Measurements from ENCODE around the gene NID2. TPM values are rescaled to one million over a fixed set of nuclear protein-coding genes. Genes with fewer than 3 reads are reported as not detected.

NID2 gene
- total and polyA plus RNA-seq, 10 donors, result 0.33 to 10.8 (median 3.4) TPM

- Histone ChIP-seq H3K9me3 (no peaks in the 10 kb centered on the region), H3K27me3 (replicated peaks in 1 of 7) (no peaks in the 10 kb centered on the region), H3K4me3 (no peak overlapping the region), H3K36me3 (peaks cover 3 to 99% (median 62%) of the 10 kb centered on the region in 6 donors), H3K4me1 (peaks cover 0 to 29% (median 5%) of the 10 kb centered on the region in 6 donors), H3K27ac (no peak overlapping the region)
- intact Hi-C loops (cut with DNase I; ENCODE audit: low total_unique reads), result loop anchor here (10.0 kb wide), 1 partner anchor 476 kb away; no protein-coding TSS in a partner anchor
- TF ChIP-seq CTCF (IDR thresholded peaks at IDR 0.05 in 8 of 11, conservative IDR thresholded peaks at IDR 0.05 in 3 of 11), result no peak
- no peak for TF ChIP-seq POLR2AphosphoS5 (IDR thresholded peaks at IDR 0.05)
- no peak for TF ChIP-seq POLR2A (IDR thresholded peaks at IDR 0.05)
- WGBS, 5 donors, result 78 to 96% (median 92%) methylated on average over 2 of the region's 2 CpGs
- no peak for DNase-seq
Observed at GRCh38 chr14:51999084-51999483, 69.8 kb downstream of the NID2 start.

- DNase-seq, result no peak
- Histone ChIP-seq H3K9me3 (no peaks in the 10 kb centered on the region), H3K4me1 (peaks cover 0 to 36% (median 11%) of the 10 kb centered on the region in 6 donors), H3K4me3 (no peak overlapping the region), H3K27me3 (replicated peaks in 1 of 7) (no peaks in the 10 kb centered on the region), H3K36me3 (peaks cover 3 to 99% (median 59%) of the 10 kb centered on the region in 6 donors), H3K27ac (no peak overlapping the region)
- intact Hi-C loops (cut with DNase I; ENCODE audit: low total_unique reads), result loop anchor here (10.0 kb wide), 1 partner anchor 476 kb away; no protein-coding TSS in a partner anchor
- no peak for TF ChIP-seq POLR2AphosphoS5 (IDR thresholded peaks at IDR 0.05)
- TF ChIP-seq POLR2A (IDR thresholded peaks at IDR 0.05), result no peak
- TF ChIP-seq CTCF (IDR thresholded peaks at IDR 0.05 in 8 of 11, conservative IDR thresholded peaks at IDR 0.05 in 3 of 11), result no peak
Observed at GRCh38 chr14:51998348-51998747, 70.5 kb downstream of the NID2 start.

- H3K9me3 ChIP-seq, result no peaks in the 10 kb centered on the region
- 49 to 60% (median 52%) methylated on average over 4 of the region's 4 CpGs for WGBS, 5 donors
- intact Hi-C loops (cut with DNase I; ENCODE audit: low total_unique reads), result loop anchor here (10.0 kb wide), 1 partner anchor 479 kb away; no protein-coding TSS in a partner anchor
- no peak for DNase-seq
- no peak overlapping the region for H3K27ac ChIP-seq
- H3K4me1 ChIP-seq, result peaks cover 2 to 57% (median 30%) of the 10 kb centered on the region in 6 donors
- TF ChIP-seq POLR2AphosphoS5 (IDR thresholded peaks at IDR 0.05) (no peak), CTCF (IDR thresholded peaks at IDR 0.05 in 8 of 11, conservative IDR thresholded peaks at IDR 0.05 in 3 of 11) (peak in 10 of 11 experiments; percentile 25 to 63 (median 55)), POLR2A (IDR thresholded peaks at IDR 0.05) (no peak)
- H3K4me3 ChIP-seq, result no peak overlapping the region
- no peaks in the 10 kb centered on the region for H3K27me3 ChIP-seq (replicated peaks in 1 of 7)
- H3K36me3 ChIP-seq, result peaks cover 0 to 99% (median 54%) of the 10 kb centered on the region in 6 donors
Observed at GRCh38 chr14:51996148-51996746, 72.6 kb downstream of the NID2 start.

- H3K27me3 ChIP-seq (replicated peaks in 1 of 7), result no peaks in the 10 kb centered on the region
- peaks cover 0 to 71% (median 39%) of the 10 kb centered on the region in 6 donors for H3K36me3 ChIP-seq
- DNase-seq, result no peak
- no peaks in the 10 kb centered on the region for H3K9me3 ChIP-seq
- H3K4me1 ChIP-seq, result peaks cover 18 to 79% (median 51%) of the 10 kb centered on the region in 6 donors
- 50 to 65% (median 60%) methylated on average over 3 of the region's 3 CpGs for WGBS, 5 donors
- intact Hi-C loops (cut with DNase I; ENCODE audit: low total_unique reads), result loop anchor here (10.0 kb wide), 1 partner anchor 481 kb away; no protein-coding TSS in a partner anchor
- H3K4me3 ChIP-seq, result no peak overlapping the region
- no peak overlapping the region for H3K27ac ChIP-seq
- TF ChIP-seq CTCF (IDR thresholded peaks at IDR 0.05 in 8 of 11, conservative IDR thresholded peaks at IDR 0.05 in 3 of 11) (no peak), POLR2A (IDR thresholded peaks at IDR 0.05) (no peak), POLR2AphosphoS5 (IDR thresholded peaks at IDR 0.05) (no peak)
Observed at GRCh38 chr14:51993285-51993920, 75.5 kb downstream of the NID2 start.

Data from spleen (tissue), 11 donors.